ENCODE measurements around the gene SLC39A1.

SLC39A1 gene

DNA sequence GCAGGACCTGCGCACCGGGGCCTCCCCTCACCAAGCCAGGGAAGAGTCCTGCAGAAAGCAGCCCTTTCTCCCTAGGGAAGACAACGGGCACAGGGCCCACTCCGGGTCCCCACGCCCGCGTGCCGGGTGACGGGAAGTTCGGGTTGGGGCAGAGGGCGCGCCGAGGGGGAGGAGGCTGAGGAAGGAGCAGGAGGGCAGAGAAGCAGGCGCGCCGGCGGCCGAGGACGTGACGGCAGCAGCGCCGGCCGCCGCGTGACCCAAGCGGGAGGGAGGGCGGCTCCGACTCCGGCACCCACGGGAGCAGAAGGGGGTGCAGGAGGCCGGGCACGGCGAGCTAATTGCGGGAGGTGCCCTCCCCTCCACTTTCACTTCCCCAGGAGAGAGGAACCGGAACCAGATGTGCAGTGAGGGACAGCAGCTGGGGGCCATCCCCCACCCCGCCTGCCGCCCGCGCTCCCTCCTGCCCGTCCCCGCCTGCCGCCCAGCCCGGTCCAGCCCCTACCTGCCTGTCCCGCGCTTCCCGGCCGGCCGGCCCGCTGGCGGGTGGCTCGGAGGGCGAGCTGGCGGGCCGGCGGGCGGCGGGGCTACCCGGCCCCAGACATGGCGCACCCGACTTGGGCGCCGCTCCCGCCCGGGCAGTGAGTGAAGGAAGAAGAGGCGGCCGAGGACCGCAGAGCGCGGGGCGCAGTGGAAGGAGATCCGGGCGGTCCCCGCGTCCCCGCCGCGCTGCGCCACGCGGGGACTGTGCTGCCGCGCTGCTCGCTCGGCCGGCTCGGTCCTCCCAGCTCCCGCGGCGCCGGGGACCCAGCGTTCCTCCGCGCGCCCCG, 17.3 kb downstream of the SLC39A1 start:
- DNase-seq: peak; percentile 89

DNA sequence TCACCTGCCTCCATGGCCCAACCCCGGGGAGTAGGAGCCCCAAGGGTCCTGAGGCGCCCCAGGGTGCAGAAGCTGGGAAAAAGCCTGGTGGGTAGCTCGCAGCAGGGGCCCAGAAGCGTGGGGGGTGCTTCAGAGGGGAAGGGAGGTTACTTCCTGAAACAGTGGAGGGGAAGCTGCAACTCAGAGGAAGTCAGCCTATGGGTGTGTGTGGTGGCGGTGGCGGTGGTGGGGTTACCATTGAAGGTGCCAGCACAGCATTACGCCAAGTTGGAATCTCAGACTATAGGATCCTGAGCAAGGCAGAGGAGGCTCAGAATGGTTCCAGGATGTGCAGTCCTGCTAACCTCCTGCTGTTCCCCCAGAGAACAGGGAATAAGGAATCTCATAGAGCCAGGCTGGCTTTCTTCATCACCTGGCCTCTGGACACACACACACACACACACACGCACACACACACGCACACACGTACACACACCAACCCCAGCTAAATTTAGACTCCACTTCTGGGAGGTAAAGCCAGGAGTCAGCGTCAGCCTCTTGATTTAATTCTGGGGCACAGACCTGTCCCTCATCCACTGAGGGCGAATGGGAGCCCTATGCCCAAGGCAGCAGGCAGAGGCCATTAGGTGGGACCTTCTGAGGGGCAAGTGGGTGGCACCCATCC, 18.1 kb downstream of the SLC39A1 start:
- DNase-seq: peak; percentile 90

DNA sequence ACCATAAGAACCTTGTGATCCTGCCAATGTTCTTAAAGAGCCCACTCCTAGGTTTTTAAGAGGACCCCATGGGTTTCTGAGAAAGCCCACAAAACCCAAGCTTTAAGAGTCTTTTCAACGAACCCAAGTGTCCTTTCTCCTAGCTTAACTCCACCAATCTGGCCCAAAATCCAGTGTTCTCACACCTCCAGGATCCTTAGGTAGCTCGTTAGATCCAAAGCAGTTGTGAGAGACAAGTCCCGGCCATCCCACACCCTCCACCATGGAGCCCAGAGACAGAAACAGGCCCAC, 18.6 kb downstream of the SLC39A1 start:
- DNase-seq: no peak

DNA sequence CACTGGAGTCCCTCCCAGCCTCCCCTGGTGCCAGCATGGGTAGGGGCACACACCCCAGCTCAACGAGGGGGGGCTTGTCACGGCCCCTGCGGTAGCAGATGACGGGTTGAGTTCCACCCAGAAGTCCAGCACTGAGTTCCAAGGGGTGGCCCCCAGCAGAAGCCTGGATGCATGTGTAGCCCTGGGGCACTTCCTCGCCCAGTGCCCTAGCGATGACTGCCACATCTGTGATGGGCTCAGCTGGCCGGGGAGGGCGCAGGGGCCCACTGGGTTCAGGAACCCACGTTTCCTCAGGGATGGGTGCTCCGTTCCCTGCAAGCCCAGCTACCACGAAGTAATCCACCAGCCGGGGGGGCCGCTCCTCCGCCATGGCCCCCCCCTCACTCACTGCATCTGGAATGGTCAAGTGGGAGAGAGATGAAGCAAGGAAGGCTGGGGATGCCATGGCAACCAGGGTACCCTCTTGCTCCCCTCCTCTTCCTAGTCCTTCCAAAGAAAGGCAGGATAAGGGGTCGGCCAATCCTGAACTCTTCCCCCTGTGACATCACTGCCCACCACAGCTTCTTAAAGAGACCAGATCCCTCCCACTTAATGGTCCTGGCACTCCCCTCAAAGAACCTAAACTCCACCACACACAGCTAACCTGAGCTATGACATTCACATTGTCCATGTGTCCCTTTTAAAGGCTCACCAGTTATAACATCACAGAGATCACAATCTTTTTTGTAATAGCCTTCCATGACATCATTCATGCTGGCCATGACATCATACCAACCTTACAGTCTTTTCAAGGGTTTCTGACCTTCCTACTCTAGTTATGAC, 19.1 kb downstream of the SLC39A1 start:
- DNase-seq: no peak

DNA sequence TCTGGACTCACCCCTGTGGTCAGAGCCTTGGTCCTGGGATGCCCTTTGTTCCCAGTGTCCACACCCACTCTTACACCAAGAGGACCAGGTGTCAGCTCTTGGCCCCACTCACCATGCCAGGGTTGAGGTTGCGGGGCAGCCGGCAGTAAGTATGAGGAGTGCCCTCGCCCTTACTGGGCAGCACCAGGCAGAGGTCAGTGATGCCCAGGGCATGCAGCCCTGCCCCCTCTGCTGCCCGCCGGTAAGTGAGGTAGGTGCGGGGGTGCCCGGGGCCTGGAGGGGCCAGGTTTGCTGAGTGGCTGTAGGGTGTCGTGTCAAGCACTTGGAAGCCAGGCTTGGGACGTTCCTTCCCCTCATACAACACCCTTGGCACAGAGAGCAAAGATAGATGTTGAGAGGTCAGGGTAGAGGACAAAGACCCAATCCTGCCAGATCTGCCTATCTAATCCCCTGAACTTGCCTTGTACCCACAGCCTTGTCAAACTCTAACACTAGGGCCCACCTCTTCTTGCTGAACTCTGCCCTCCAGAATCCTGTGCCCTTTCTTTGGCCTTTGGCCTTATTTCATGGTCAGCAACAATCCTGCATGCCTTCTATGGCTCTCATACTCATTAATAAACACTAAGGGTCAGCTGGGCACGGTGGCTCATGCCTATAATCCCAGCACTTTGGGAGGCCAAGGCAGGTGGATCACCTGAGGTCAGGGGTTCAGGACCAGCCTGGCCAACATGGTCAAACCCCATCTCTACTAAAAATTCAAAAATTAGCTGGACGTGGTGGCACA, 20.4 kb downstream of the SLC39A1 start:
- no peak for DNase-seq

DNA sequence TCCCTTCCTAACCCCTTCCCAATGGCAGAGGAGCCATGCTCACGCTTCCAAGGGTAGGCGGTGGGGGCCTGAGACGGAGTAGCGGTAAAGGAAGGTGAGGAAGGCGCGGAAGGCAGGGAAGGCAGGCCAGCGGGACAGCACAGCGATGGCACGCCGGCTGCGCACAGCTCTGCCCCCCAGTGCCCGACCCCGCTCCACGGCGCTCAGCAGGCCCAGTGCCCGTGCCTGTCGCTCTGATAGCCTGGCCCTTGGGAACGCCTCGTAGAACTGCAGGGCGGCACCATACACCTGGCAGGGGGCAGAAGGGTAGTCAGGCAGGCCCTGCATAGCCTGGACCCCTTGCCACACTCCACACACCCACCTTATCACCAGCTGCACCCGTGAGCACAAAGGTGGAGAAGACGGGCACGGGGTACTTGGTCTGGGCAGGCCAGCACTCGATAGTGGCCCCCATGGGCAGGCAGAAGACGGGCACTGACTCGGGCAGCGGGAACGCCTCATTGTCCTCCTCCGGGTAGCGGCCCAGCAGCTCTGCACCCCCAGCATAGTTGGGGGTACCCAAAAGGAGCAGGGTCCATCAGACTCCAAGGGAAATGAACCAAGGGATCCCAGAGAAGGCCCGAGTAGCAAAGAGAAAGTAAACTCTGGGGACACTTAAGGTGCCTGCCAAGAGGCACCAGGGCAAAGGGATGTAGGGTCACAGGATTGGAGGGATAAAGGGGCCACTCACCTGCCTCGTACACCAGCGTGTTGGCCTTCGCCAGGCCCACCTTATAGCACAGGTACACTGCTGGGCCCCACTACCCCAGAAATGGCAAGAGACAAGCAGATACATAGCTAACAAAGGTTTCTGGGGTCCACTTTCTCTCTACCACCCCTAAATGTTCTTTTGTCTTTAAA, 21.3 kb downstream of the SLC39A1 start:
- DNase-seq: no peak

DNA sequence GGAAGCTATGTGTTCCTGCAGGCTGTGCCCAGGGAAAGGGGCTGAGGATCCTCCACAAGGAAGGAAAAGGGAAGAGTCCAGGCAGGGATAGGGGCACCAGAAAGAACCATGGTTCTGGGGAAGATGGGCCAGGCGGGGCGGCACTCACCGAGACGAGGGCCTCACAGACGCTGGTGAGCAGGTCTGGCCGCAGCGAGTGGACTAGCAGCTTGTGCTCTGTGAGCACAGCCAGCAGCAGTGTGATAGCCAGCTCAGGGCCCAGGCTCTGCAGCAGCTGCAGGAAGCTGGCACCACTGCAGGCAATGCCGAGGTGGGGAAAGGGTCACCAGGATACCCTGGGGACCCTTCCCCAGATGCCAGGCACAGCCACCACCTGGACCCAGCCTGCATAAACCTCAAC, 22.6 kb downstream of the SLC39A1 start:
- DNase-seq: no peak

DNA sequence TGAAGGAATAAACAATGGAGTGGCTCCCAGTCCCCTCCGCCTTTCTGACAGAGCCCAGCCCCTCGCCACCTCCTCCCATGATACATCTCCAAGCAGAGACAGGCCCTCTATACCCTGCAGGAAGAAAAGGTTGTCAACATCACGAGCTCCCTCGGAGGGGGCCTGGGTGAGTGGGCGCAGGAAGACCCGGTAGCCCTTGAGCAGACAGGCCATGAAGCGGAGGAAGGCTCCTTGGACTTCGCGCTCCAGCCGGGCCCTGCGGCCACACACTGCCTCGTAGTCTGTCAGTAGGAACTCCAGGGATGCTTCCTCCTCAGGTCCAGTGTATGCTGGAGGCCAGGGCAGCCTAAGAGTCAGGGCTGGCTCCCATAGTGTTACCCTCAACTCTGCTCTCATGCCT, 23.9 kb downstream of the SLC39A1 start:
- no peak for DNase-seq

DNA sequence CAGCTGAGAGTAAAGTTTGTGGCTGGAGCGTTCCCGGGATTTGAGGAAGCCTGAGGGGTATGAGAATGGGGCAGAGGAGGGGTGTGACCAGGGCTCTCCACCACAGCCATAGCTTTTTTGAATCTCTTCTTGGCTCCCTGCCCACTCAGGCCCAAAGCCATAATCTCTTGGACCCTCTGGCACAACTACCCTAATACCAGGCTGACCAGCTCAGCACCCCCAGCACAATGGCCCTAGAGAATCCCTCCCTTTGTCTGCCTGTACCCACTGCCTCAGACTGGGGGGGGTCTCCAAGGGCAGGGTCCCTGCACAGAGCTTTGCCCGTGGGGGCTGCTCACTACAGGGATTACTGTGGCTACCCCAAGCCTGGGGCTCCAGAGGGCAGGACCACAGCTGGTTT, 24.3 kb downstream of the SLC39A1 start:
- no peak for DNase-seq

DNA sequence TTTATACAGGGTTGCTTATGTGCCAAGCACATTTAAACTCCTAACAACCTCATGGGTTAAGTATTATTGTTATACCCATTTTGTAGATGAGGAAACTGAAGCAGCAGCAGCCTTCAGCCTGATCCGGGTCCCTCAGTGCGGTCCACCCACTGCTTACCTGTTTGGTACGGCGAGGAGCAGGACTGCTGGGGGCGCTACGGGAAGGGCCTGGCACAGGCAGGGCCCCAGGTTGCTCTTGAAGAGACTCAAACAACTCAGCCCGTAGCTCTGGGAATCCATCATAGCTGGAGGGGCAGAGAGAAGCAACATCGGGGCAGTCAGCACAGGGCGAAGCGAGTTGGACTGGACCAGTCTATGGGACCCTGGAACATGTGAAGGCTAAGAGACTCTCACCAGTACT, 26.0 kb downstream of the SLC39A1 start:
- DNase-seq: no peak

DNA sequence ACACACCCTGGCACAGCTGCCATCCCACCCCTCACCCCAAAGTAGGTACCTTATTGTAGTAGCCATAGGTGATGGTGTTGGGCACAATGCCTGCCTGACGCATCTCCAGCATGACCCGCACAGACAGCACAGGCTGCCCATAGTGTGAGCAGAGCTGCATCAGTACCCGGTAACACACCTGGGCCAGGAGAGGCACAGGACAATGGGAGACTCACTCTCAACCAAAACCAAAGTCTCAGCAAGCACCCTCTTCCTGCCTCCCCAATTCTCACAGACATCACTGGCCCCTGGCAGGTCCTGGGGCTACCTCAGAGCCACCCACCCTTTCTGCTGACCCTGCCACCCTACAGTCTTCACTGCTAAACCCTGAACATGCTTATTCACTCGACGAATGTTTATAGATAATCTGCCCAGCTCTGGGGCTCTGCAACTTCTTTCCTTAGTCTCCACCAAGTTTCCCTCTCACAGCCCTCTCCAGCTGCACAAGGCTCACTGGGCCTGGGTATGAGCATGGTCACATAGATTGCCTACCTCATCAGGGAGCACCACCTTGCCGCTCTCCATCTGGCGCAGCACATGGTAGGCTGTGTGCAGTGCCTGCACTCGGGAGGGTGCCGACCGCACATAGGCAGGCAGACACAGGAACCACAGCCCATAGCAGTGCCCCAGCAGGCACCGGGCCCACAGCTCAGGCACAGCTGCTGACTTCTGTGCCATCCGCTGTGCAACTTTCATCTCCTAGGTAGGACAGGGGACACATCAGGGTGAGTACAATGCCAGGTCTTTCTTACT, 27.1 kb downstream of the SLC39A1 start:
- no peak for DNase-seq

DNA sequence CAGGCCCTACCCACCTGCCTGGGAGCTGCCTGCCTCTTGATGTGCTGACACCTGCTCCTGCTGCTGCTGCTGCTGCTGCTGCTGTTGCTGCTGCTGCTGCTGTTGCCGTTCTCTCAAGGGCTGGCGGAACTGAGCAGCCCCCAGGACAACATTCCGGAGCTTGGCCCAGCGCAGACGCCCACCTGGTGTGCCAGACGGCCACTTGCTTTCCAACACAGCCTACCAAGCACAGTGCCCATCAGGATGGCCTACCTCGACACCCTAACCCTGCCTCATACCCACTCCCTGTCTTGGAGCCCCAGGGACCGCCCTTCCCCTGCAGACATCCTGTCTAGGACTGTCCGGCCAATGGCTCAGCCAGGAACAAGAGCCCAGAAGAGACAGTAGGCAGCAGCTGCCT, 28.6 kb downstream of the SLC39A1 start:
- DNase-seq: no peak

DNA sequence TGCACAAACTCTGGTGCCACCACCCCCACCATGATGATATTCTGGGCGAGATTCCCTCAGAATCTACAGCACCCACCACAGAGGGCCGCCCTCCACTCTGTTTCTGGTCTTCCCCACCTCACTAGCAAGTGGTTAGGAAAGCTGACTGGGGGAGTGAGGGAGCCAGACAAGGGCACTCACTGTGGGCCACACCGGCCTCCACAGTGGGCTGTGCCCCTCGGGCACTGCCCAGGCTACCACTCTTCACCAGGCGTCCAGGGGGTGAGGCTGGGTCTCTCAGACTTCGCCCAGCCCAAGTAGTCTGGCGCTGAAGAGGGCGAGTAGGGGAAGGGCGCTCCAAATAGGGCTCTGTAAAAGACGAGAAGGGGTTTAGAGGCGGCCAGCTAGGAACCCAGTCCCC, 29.4 kb downstream of the SLC39A1 start:
- DNase-seq: no peak

DNA sequence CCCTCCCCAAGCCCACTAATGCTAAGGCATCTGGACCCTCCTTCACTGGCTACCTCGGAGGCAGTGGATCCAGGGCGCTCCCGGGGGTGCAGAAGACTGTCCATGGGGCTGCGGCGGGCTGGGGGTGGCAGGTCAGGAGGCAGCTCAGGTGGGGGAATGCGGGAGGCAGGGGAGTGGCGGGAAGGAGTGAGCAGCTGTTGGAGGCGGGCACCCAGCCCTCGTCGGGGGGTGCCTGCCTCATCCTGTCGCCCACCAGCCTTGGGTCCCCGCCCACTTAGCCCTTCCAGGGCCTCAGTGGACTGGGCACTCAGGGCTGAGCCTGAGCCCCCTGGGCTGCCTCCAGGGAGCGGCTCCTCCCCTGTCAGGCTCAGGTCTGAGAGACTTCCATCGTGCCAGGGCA, 29.9 kb downstream of the SLC39A1 start:
- no peak for DNase-seq

DNA sequence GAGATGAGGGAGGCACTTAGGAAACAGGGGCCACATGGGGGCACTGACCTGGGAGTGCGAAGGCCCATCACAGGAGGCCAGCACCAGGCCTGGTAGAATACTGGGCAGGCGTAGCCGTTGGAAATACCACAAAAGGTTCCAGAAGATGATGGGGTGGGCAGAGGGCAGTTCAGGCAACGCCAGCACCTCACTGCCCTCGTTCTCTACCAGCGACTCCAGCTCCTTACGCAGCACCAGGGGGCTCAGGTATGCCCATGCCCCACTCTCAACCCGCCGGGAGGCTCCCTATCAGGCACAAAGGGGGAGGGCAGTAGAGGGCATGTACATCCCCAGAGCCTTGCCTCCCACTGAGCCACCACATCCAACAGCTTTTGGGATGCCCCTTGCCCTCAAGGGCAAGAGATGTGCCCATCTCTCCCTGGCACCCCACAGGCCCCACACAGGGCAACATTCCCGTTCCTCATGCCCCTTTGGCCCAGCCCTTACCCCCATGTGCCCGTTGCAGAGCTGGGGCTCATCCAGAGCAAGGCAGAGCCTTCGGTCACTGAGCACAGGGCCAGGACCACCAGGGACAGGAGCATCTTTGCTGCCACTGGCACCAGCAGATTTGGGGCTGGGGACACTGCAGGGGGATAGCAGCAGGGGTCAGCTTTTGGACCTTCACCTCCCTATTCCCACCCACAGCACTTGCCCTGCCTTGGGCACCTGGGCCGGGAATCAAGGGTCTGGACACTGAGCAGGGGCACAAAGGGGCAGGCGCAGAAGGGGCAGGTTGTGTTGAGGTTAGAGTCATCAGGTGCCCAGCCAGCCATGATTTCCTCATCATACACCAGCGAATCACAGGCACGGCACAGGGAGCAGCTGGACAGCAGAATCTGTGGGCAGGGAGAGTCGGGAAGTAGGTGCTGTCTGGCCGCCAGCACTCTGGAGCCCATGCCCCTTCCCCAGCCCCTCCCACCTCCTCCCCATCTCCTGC, 30.9 kb downstream of the SLC39A1 start:
- no peak for DNase-seq

DNA sequence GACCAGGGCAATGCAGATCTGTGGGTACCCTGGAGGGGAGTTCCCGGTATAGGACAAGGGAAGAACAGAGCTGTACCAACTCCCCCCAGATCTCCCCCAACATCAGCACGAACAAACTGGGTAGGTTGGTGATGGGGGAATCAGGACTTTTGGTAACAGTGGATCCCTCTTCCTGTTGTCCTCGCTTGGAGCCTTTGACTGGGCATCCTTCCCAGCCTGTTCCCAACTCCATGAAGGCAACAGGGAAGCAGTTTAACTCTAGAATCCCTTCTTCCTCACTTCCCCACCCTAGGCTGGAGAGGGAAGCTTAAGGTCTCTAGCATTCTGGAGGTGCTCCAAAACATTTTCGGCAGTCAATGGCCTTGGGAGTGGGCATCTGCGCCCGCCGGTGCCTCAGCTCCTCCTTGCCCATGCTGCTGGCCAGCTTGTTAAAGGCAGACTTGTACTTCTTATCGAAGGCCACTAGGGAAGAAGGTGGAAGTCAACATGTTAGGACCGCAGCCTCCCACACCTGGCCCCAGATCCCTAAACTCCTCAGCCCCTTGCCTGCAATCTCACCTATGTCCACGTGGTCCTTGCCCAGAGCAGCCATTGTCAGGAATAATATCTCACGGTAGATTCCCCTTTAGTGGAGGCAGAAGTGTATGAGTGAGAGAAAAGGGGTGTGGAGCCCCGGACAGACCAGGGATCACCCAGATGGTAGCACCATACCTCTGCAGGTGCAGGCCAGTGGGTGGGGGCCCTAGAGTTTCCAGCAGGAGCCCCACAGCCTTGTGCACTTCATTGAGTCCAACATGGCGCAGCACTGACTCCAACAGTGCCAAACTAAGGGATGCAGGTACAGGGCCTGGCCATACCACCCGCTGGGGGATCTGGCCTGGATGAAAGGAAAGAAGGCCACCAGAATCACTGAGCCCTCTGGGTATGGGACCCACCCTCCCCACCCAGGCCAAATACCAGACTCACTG, 33.1 kb downstream of the SLC39A1 start:
- no peak for DNase-seq

DNA sequence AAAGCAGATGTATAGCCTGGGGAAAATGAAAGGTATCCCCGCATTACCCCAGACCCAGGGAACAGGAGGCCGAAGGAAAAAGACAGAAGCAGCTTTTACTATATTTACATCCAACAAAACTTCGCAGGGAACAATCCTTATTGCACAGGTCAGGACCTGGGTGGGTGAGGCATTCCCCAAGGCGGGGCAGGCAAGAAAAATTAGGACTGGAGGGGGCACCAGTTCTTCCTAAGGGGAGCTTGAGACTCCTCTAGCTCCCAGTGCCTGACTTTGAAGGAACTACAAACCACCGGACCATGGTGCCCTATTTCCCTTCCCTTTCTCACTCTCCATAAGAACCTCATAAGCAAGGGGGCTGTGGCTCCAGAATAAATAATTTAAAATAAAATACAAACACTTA, 33.9 kb downstream of the SLC39A1 start:
- no peak for DNase-seq

DNA sequence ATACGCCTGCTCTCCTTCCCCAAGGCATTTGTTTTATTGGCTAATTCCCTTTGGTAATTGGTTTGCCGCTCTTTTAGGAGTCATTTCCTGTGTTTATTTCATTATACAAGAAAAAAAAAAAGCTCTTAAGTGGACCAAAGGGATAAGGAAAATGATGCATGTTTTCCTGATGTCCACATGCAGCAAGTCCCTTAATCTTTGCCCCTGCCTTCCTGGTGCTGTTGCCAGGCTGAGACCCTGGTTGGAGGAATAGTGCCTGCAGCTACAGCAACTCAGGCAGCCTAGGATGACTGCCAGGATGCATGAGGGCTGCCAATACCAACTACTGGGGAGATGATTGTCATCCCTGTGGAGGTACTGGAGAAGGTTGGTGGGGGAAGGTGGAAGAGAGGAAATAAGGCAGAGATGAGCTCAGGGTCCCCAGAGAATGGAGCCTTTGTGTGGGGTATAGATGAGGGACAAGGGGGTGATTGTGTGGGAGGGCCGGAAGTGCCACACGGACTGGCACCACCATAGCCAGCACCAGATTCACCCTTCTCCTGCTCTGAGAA, 34.5 kb downstream of the SLC39A1 start:
- no peak for DNase-seq
